HepG2 (cell line): ENCODE measurements around the gene HPS4. TPM values are rescaled to one million over a fixed set of nuclear protein-coding genes. Genes with fewer than 3 reads are reported as not detected.

Experiments
- AKAP8 ChIP-seq: sonication (generic); formaldehyde crosslinking; IDR thresholded peaks from 2 replicates; pipeline ENCODE4 v1.5.1; 2020; ENCODE audit warnings: mild to moderate bottlenecking, missing genetic modification reagents
- CBX2 ChIP-seq, 2 experiments: fragments of 200-600 bp in 1 of 2; sonication (generic); formaldehyde crosslinking in 1 of 2; IDR thresholded peaks; 2 replicates each; pipeline versions ENCODE4 v1.7.0 to v1.8.1; 2018 to 2022; ENCODE audit warnings: low read depth in 2 of 2, low read length in 1 of 2, mild to moderate bottlenecking in 1 of 2, missing genetic modification reagents in 1 of 2
- DPF2 ChIP-seq: sonication (generic); formaldehyde crosslinking; IDR thresholded peaks from 2 replicates; pipeline ENCODE4 v1.4.0; 2020; ENCODE audit warnings: mild to moderate bottlenecking, low read depth, missing genetic modification reagents, borderline replicate concordance
- EHMT2 ChIP-seq: fragments of 200-600 bp; sonication (generic); IDR thresholded peaks from 2 replicates; pipeline ENCODE4 v1.7.0; 2017; ENCODE audit warnings: antibody characterized with exemption, low read depth, low read length, borderline replicate concordance
- HMG20B ChIP-seq: conservative IDR thresholded peaks from 2 replicates; pipeline ENCODE4 v1.6.1; 2016; ENCODE audit warnings: missing genetic modification reagents, missing compliant biosample characterization
- KMT2B ChIP-seq: IDR thresholded peaks from 2 replicates; pipeline ENCODE4 v1.6.1; 2016; ENCODE audit warnings: missing genetic modification reagents, missing compliant biosample characterization
- MAFK ChIP-seq, 2 experiments: IDR thresholded peaks in 1 of 2; conservative IDR thresholded peaks in 1 of 2; 2 replicates each; pipeline ENCODE4 v1.6.1; 2011; ENCODE audit warnings: improper control_type of control experiment in 2 of 2, low read length in 2 of 2
- MED1 ChIP-seq: sonication (generic); formaldehyde crosslinking; IDR thresholded peaks from 2 replicates; pipeline ENCODE4 v1.4.0; 2020; ENCODE audit warnings: missing genetic modification reagents
- MYNN ChIP-seq: sonication (generic); formaldehyde crosslinking; IDR thresholded peaks from 2 replicates; pipeline ENCODE4 v1.4.0; 2020; ENCODE audit warnings: mild to moderate bottlenecking, low read depth, missing genetic modification reagents
- NAIF1 ChIP-seq: sonication (generic); formaldehyde crosslinking; IDR thresholded peaks from 2 replicates; pipeline ENCODE4 v1.5.0; 2020; ENCODE audit warnings: mild to moderate bottlenecking, missing genetic modification reagents, borderline replicate concordance
- NFYB ChIP-seq: sonication (generic); formaldehyde crosslinking; IDR thresholded peaks from 2 replicates; pipeline ENCODE4 v1.4.0; 2020; ENCODE audit warnings: missing genetic modification reagents
- PAXIP1 ChIP-seq: sonication (generic); formaldehyde crosslinking; conservative IDR thresholded peaks from 2 replicates; pipeline ENCODE4 v1.4.0; 2020; ENCODE audit warnings: mild to moderate bottlenecking, missing genetic modification reagents, moderate library complexity
- PCBP2 ChIP-seq: fragments of 200-400 bp; formaldehyde crosslinking; optimal IDR thresholded peaks from 2 replicates; pipeline ENCODE3; 2018; ENCODE audit warnings: low read length, low read depth; ENCODE audit not compliant: poor library complexity, severe bottlenecking
- PREB ChIP-seq: sonication (generic); formaldehyde crosslinking; IDR thresholded peaks from 2 replicates; pipeline ENCODE4 v1.4.0; 2020; ENCODE audit warnings: missing genetic modification reagents
- RBM22 ChIP-seq: fragments of 200-400 bp; formaldehyde crosslinking; optimal IDR thresholded peaks from 2 replicates; pipeline ENCODE3; 2017; ENCODE audit warnings: mild to moderate bottlenecking, low read length, moderate library complexity
- RCOR2 ChIP-seq: IDR thresholded peaks from 2 replicates; pipeline ENCODE4 v1.6.1; 2016; ENCODE audit warnings: missing biosample characterization, missing genetic modification reagents
- REXO4 ChIP-seq: sonication (generic); formaldehyde crosslinking; IDR thresholded peaks from 2 replicates; pipeline ENCODE4 v1.8.0; 2022; ENCODE audit warnings: missing genetic modification reagents, mild to moderate bottlenecking, borderline replicate concordance
- TARDBP ChIP-seq: sonication (generic); formaldehyde crosslinking; IDR thresholded peaks from 2 replicates; pipeline ENCODE4 v1.8.0; 2022; ENCODE audit warnings: mild to moderate bottlenecking, missing genetic modification reagents
- ZBTB37 ChIP-seq: sonication (generic); formaldehyde crosslinking; IDR thresholded peaks from 2 replicates; pipeline ENCODE4 v1.4.0; 2020; ENCODE audit warnings: mild to moderate bottlenecking, missing genetic modification reagents
- ZBTB38 ChIP-seq: sonication (generic); formaldehyde crosslinking; IDR thresholded peaks from 2 replicates; pipeline ENCODE4 v1.5.1; 2020; ENCODE audit warnings: mild to moderate bottlenecking, missing genetic modification reagents
- ZEB1 ChIP-seq: IDR thresholded peaks from 2 replicates; pipeline ENCODE4 v1.6.1; 2012; ENCODE audit warnings: mild to moderate bottlenecking, low read depth, inconsistent platforms; ENCODE audit not compliant: insufficient replicate concordance
- ZKSCAN8 ChIP-seq: IDR thresholded peaks from 2 replicates; pipeline ENCODE4 v1.6.1; 2016; ENCODE audit warnings: borderline replicate concordance, missing genetic modification reagents, missing compliant biosample characterization
- ZNF768 ChIP-seq: sonication (generic); formaldehyde crosslinking; IDR thresholded peaks from 2 replicates; pipeline ENCODE4 v1.4.0; 2020; ENCODE audit warnings: missing genetic modification reagents
- polyA plus RNA-seq, 8 experiments: library from polyadenylated mRNA; depleted of rRNA in 3 of 8; stranded (reverse) in 7 of 8; unstranded in 1 of 8; fragments of >200 nt; fragmentation: Illumina TruSeq in 4 of 8; extraction: Trizol in 4 of 8; gene quantifications; 2 replicates each; pipeline versions ENCODE4 v1.2.1 to v1.2.3, GENCODE V29; 2011 to 2016; ENCODE audit warnings: low read depth in 4 of 8, missing spikeins in 1 of 8, mixed read lengths in 1 of 8; ENCODE audit not compliant: insufficient read depth in 1 of 8
- total RNA-seq, 5 experiments: library from RNA; depleted of rRNA; stranded (reverse); fragments of >200 nt; fragmentation: Illumina TruSeq; extraction: Trizol; gene quantifications; 2 replicates each; pipeline ENCODE4 v1.2.3, GENCODE V29; 2016; ENCODE audit warnings: low read depth in 1 of 5
- TF ChIP-seq, protein P1 (sequence below): sonication (generic); formaldehyde crosslinking; IDR thresholded peaks from 2 replicates; pipeline ENCODE4 v1.4.0; 2020; ENCODE audit warnings: mild to moderate bottlenecking, missing genetic modification reagents

The HPS4 gene
- total and polyA plus RNA-seq, 2 of the 13 experiments (the other 11 are each of a cell fraction or from before 2014, with no cell fraction given): 27.4 to 34.0 TPM

DNA sequence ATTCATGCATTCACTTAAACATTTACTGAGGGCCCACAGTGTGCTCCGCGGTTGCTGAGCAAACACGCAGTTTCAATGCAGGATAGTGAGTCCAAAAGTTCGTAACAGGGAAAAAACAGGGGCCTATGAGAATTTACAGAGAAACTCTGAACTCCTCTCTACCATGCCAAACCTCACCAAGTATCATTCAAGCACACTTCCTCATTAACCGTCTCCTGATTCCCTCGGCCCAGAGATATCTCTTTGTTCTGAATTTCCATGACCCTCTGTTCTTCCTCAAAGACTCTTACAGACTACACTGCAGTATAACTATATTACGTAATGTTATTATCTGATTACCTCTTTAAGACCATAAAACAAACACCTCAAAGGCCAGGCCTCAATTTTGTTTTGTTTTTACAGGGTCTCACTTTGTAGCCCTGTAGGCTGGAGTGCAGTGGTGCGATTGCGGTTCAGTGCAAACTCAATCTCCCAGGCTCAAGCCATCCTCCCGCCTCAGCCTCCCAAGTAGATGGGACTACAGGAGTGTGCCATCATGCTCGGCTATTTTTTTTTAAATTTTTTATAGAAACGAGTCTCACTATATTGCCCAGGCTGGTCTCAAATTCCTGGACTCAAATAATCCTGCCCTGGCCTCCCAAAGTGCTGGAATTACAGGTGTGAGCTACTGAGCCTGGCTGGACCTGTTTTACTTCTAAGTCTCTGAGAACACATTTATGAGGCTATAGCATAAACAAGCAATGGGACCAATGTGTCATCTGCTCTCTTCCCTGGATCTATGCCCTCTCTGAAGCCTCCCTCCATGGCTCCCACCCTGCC lies 3.6 kb downstream of the HPS4 start (continued):
- no peak for TF ChIP-seq MYNN (CRISPR knock-in tag)
- TF ChIP-seq TARDBP: no peak
- TF ChIP-seq NAIF1 (CRISPR knock-in tag): peak; percentile 97
- TF ChIP-seq PREB (CRISPR knock-in tag): no peak
- TF ChIP-seq REXO4 (CRISPR knock-in tag): no peak
- no peak for TF ChIP-seq ZBTB37 (CRISPR knock-in tag)
- 0 out of 2 replicates have a peak, but pooled peaks have one; percentile 19 for TF ChIP-seq MED1 (CRISPR knock-in tag)
- TF ChIP-seq PCBP2: no peak
- TF ChIP-seq ZEB1: peak; percentile 0
- TF ChIP-seq DPF2 (CRISPR knock-in tag): no peak
- TF ChIP-seq RBM22: no peak
- no peak for TF ChIP-seq NFYB (CRISPR knock-in tag)
- no peak for TF ChIP-seq KMT2B (CRISPR knock-in tag)
- TF ChIP-seq PAXIP1 (CRISPR knock-in tag): peak; percentile 84
- TF ChIP-seq ZKSCAN8 (CRISPR knock-in tag): 0 out of 2 replicates have a peak, but pooled peaks have one; percentile 14
- no peak for TF ChIP-seq HMG20B (CRISPR knock-in tag)
- no peak for TF ChIP-seq CBX2 (IDR thresholded peaks at IDR 0.05; ENCODE audit: low read depth, low read length)
- no peak for TF ChIP-seq CBX2 (CRISPR knock-in tag; IDR thresholded peaks at IDR 0.05; ENCODE audit: low read depth)
- TF ChIP-seq EHMT2: no peak
- 0 out of 2 replicates have a peak, but pooled peaks have one; percentile 27 for TF ChIP-seq RCOR2 (CRISPR knock-in tag)
- TF ChIP-seq MAFK (conservative IDR thresholded peaks at IDR 0.05 in 1 of 2, IDR thresholded peaks at IDR 0.05 in 1 of 2; ENCODE audit: low read length in 2 of 2): peak in 1 of 2 experiments; percentile 21; a peak in 1 of 4 replicates
- no peak for TF ChIP-seq AKAP8
- TF ChIP-seq, protein P1, sequence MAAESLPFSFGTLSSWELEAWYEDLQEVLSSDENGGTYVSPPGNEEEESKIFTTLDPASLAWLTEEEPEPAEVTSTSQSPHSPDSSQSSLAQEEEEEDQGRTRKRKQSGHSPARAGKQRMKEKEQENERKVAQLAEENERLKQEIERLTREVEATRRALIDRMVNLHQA (CRISPR knock-in tag): no peak
- TF ChIP-seq ZNF768 (CRISPR knock-in tag): no peak
- TF ChIP-seq ZBTB38 (CRISPR knock-in tag): no peak
